Lung (tissue), 12 donors: ENCODE results near the gene RPL41. TPM values are rescaled to one million over a fixed set of nuclear protein-coding genes. Genes with fewer than 3 reads are reported as not detected.

Experiments used
- ATAC-seq: fragments of 200-7000 bp; cut with Tn5 transposase; one replicate; pipeline ENCODE4 v1.9.1; 2020; ENCODE audit warnings: moderate number of reproducible peaks; ENCODE audit not compliant: insufficient read depth, low FRiP score
- DNase-seq, 3 donors: peaks; one replicate each; pipeline ENCODE4 v3.0.0-alpha.2; 2013 to 2017
- H3K27ac ChIP-seq, 2 donors: one replicate each; pipeline ENCODE4 v1.5.1; 2013; ENCODE audit warnings: mild to moderate bottlenecking in 2 of 2, moderate library complexity in 2 of 2, control low read depth in 1 of 2, inconsistent platforms in 1 of 2, low read depth in 1 of 2, low read length in 1 of 2
- H3K27me3 ChIP-seq, 3 donors: one replicate each; pipeline ENCODE4 v1.5.1; 2013; ENCODE audit warnings: low read length in 2 of 3; ENCODE audit not compliant: control insufficient read depth in 3 of 3, insufficient read depth in 3 of 3
- H3K36me3 ChIP-seq, 4 donors: one replicate each; pipeline ENCODE4 v1.5.1; 2013; ENCODE audit warnings: low read length in 4 of 4, mild to moderate bottlenecking in 1 of 4, moderate library complexity in 1 of 4; ENCODE audit not compliant: control insufficient read depth in 4 of 4, insufficient read depth in 4 of 4
- H3K4me1 ChIP-seq, 5 donors: one replicate each; pipeline ENCODE4 v1.5.1; 2013; ENCODE audit warnings: low read length in 5 of 5, mild to moderate bottlenecking in 2 of 5, moderate library complexity in 1 of 5; ENCODE audit not compliant: control insufficient read depth in 5 of 5, insufficient read depth in 5 of 5
- H3K4me3 ChIP-seq: one replicate; pipeline ENCODE4 v1.5.1; 2013; ENCODE audit warnings: mild to moderate bottlenecking, control low read depth, moderate library complexity
- H3K9ac ChIP-seq, 2 donors: one replicate each; pipeline ENCODE4 v1.5.1; 2013; ENCODE audit warnings: low read length in 2 of 2, control low read depth in 1 of 2; ENCODE audit not compliant: insufficient read depth in 1 of 2
- H3K9me3 ChIP-seq, 4 donors: one replicate each; pipeline ENCODE4 v1.5.1; 2013; ENCODE audit warnings: low read length in 3 of 4, mild to moderate bottlenecking in 1 of 4, moderate library complexity in 1 of 4; ENCODE audit not compliant: control insufficient read depth in 4 of 4, insufficient read depth in 3 of 4
- CTCF ChIP-seq: IDR thresholded peaks from 2 replicates; pipeline ENCODE4 v1.5.1; 2012; ENCODE audit warnings: mild to moderate bottlenecking; ENCODE audit errors: control extremely low read depth, extremely low read depth
- WGBS, 2 donors: extraction: QIAGEN DNeasy Blood & Tissue Kit; methylation state at CpG; one replicate each; pipeline ENCODE4 v1.1.7; 2013; 5-methylcytosine and 5-hydroxymethylcytosine counted together
- polyA plus RNA-seq, 2 donors: library from polyadenylated mRNA; stranded (reverse); fragments of 200-250 nt; gene quantifications; one replicate each; pipeline ENCODE4 v1.2.1, GENCODE V29; 2013
- total RNA-seq, 2 donors: library from RNA; depleted of rRNA in 1 of 2; stranded (reverse); fragments of >200 nt in 1 of 2; gene quantifications; one replicate each; pipeline ENCODE4 v1.2.1, GENCODE V29; 2014 to 2021
- donor health status: control.
- donor health status: control.
- donor health status: Bipolar disorder and iron deficiency.
- donor health status: healthy.
- donor health status: DM: yes; HTN: yes; CAD: no.

RPL41 gene
- total and polyA plus RNA-seq, 4 donors, result 1,569 to 5,737 (median 3,911) TPM

GRCh38 chr12:56082967-56083366, 33.5 kb upstream of the RPL41 start:
- H3K4me3 ChIP-seq, result no peak overlapping the region
- ATAC-seq, result no peak
- 61 to 82% methylated on average over 3 of the region's 3 CpGs for WGBS, 2 donors
- H3K9me3 ChIP-seq, result no peaks in the 10 kb centered on the region
- H3K27me3 ChIP-seq, result peaks cover 0 to 27% (median 25%) of the 10 kb centered on the region in 3 donors
- DNase-seq, result no peak
- H3K27ac ChIP-seq, result no peak overlapping the region
- no peak for TF ChIP-seq CTCF
- peaks cover 0 to 17% (median 6%) of the 10 kb centered on the region in 5 donors for H3K4me1 ChIP-seq
- no peak overlapping the region for H3K9ac ChIP-seq
- peaks cover 0 to 2% (median 0%) of the 10 kb centered on the region in 4 donors for H3K36me3 ChIP-seq

GRCh38 chr12:56084958-56085543, 31.4 kb upstream of the RPL41 start:
- Histone ChIP-seq H3K27me3 (peaks cover 0 to 23% (median 16%) of the 10 kb centered on the region in 3 donors), H3K9me3 (no peaks in the 10 kb centered on the region), H3K4me1 (peaks cover 0 to 13% (median 6%) of the 10 kb centered on the region in 5 donors), H3K9ac (no peak overlapping the region), H3K4me3 (no peak overlapping the region), H3K27ac (no peak overlapping the region), H3K36me3 (peaks cover 0 to 2% (median 0%) of the 10 kb centered on the region in 4 donors)
- DNase-seq, result no peak
- TF ChIP-seq CTCF, result no peak
- 87 to 88% methylated on average over 15 of the region's 15 CpGs for WGBS, 2 donors
- no peak for ATAC-seq

- peaks cover 0 to 15% (median 8%) of the 10 kb centered on the region in 3 donors for H3K27me3 ChIP-seq
- H3K4me1 ChIP-seq, result peaks cover 0 to 13% (median 0%) of the 10 kb centered on the region in 5 donors
- ATAC-seq (peak; percentile 51), DNase-seq (peak in 1 of 3 donors; percentile 28)
- no peak for TF ChIP-seq CTCF
- no peak overlapping the region for H3K4me3 ChIP-seq
- 67 to 79% methylated on average over 3 of the region's 3 CpGs for WGBS, 2 donors
- H3K9me3 ChIP-seq, result no peaks in the 10 kb centered on the region
- H3K9ac ChIP-seq, result no peak overlapping the region
- H3K36me3 ChIP-seq, result peaks cover 0 to 2% (median 0%) of the 10 kb centered on the region in 4 donors
- H3K27ac ChIP-seq, result peak overlapping the region in 1 of 2 donors; percentile 22
These were observed 30.3 kb upstream of the RPL41 start for GRCh38 chr12:56086096-56086495.

- no peaks in the 10 kb centered on the region for H3K9me3 ChIP-seq
- no peak for TF ChIP-seq CTCF
- peak overlapping the region in 1 of 2 donors; percentile 22 for H3K27ac ChIP-seq
- no peak overlapping the region for H3K9ac ChIP-seq
- no peak overlapping the region for H3K4me3 ChIP-seq
- ATAC-seq, result no peak
- peaks cover 0 to 2% (median 0%) of the 10 kb centered on the region in 4 donors for H3K36me3 ChIP-seq
- peaks cover 0 to 13% (median 0%) of the 10 kb centered on the region in 5 donors for H3K4me1 ChIP-seq
- 81 to 86% methylated on average over 6 of the region's 6 CpGs for WGBS, 2 donors
- peaks cover 0 to 10% (median 7%) of the 10 kb centered on the region in 3 donors for H3K27me3 ChIP-seq
- DNase-seq, result no peak
These were observed 29.8 kb upstream of the RPL41 start for GRCh38 chr12:56086608-56087007.
